ENCODE measurements around the gene CFAP43. TPM values are rescaled to one million over a fixed set of nuclear protein-coding genes. Genes with fewer than 3 reads are reported as not detected.
A peak's percentile ranks its signal among the peaks of the same experiment; 100 is the strongest.

CFAP43 gene
- total and polyA plus RNA-seq, 9 of the 15 experiments (the other 6 are each of a cell fraction or from before 2014, with no cell fraction given), result 0.07 to 0.86 (median 0.11) TPM; not detected in 1

GRCh38 chr10:104230490-104230889, 1.7 kb downstream of the CFAP43 start:
- POLR2A ChIA-PET, result interaction anchor here (0.6 kb wide), 2 partner anchors 180 to 322 kb away, joined by 3 read pairs; no protein-coding TSS in a partner anchor

GRCh38 chr10:104223304-104223703, 8.9 kb downstream of the CFAP43 start:
- Histone ChIP-seq H3K9me1 (ENCODE audit: control insufficient read depth, insufficient read depth, low read length) (no peaks in the 10 kb centered on the region), H3K4me2 (ENCODE audit: insufficient read depth, low read length) (no peak overlapping the region), H3K79me2 (ENCODE audit: control insufficient read depth, insufficient read depth, low read length) (no peaks in the 10 kb centered on the region), H4K20me1 (replicated peaks; ENCODE audit: control insufficient read depth, insufficient read depth, low read length) (no peaks in the 10 kb centered on the region), H3K9ac (ENCODE audit: insufficient read depth in 1 of 2, low read depth in 2 of 2, low read length in 2 of 2) (no peak overlapping the region), H3K27ac (ENCODE audit: extremely low read depth, low read depth, low read length) (no peak overlapping the region), H2AFZ (ENCODE audit: low read depth, low read length) (no peak overlapping the region), H3K4me1 (replicated peaks in 1 of 2; ENCODE audit: control insufficient read depth in 2 of 2, insufficient read depth in 2 of 2, low read length in 2 of 2) (no peaks in the 10 kb centered on the region), H3K9me3 (replicated peaks; ENCODE audit: control insufficient read depth, insufficient read depth, low read depth, low read length) (no peaks in the 10 kb centered on the region), H3K4me3 (no peak overlapping the region), H3K27me3 (ENCODE audit: control insufficient read depth in 2 of 2, insufficient read depth in 2 of 2, low read length in 2 of 2) (no peaks in the 10 kb centered on the region), H3K36me3 (ENCODE audit: control insufficient read depth, insufficient read depth, low read length) (no peaks in the 10 kb centered on the region)
- in situ Hi-C loops (cut with MboI), result no loop called here
- no peak for DNase-seq (ENCODE audit: extremely low read depth in 1 of 4, low spot score in 3 of 4)
- BruUV-seq (replicated peaks), result no TSS peak
- no peak for ATAC-seq
- CTCF ChIA-PET (ENCODE audit: low intra/inter-chr PET ratio), result no interaction called here
- FAIRE-seq, result no peak
- POLR2A ChIA-PET, result no interaction called here
- intact Hi-C loops (cut with micrococcal nuclease), result no loop called here
- TF ChIP-seq MCM5 (IDR thresholded peaks at IDR 0.05; ENCODE audit: low read depth), result no peak
- no peak for TF ChIP-seq TAF15 (IDR thresholded peaks at IDR 0.05; ENCODE audit: low read depth, low read length)
- TF ChIP-seq HMG20B (CRISPR knock-in tag; IDR thresholded peaks at IDR 0.05), result no peak
- TF ChIP-seq MYC (IDR thresholded peaks at IDR 0.05; ENCODE audit: low read depth, low read length), result no peak
- TF ChIP-seq MYC (CRISPR knock-in tag; IDR thresholded peaks at IDR 0.05; ENCODE audit: borderline replicate concordance, low read depth), result no peak
- no peak for TF ChIP-seq ZNF668 (CRISPR knock-in tag; IDR thresholded peaks at IDR 0.05)
- no peak for TF ChIP-seq THRA (IDR thresholded peaks at IDR 0.05)
- TF ChIP-seq E2F6 (IDR thresholded peaks at IDR 0.05; ENCODE audit: borderline replicate concordance in 1 of 2, extremely low read depth in 1 of 2, insufficient read depth in 1 of 2, insufficient read length in 1 of 2, low read depth in 1 of 2, low read length in 1 of 2, poor library complexity in 1 of 2, severe bottlenecking in 1 of 2), result no peak
- 0 out of 2 replicates have a peak, but pooled peaks have one; percentile 65 for TF ChIP-seq BCOR (IDR thresholded peaks at IDR 0.05)

More at GRCh38 chr10:104230490-104230889, 1.7 kb downstream of the CFAP43 start:
- Histone ChIP-seq H3K4me2 (ENCODE audit: insufficient read depth, low read length) (no peak overlapping the region), H4K20me1 (replicated peaks; ENCODE audit: control insufficient read depth, insufficient read depth, low read length) (no peaks in the 10 kb centered on the region), H3K9me1 (ENCODE audit: control insufficient read depth, insufficient read depth, low read length) (no peaks in the 10 kb centered on the region), H3K79me2 (ENCODE audit: control insufficient read depth, insufficient read depth, low read length) (no peaks in the 10 kb centered on the region), H3K27ac (ENCODE audit: extremely low read depth, low read depth, low read length) (no peak overlapping the region), H2AFZ (ENCODE audit: low read depth, low read length) (no peak overlapping the region), H3K9me3 (replicated peaks; ENCODE audit: control insufficient read depth, insufficient read depth, low read depth, low read length) (0 out of 2 replicates have a peak, but pooled peaks cover 3% of the 10 kb centered on the region), H3K27me3 (ENCODE audit: control insufficient read depth in 2 of 2, insufficient read depth in 2 of 2, low read length in 2 of 2) (no peaks in the 10 kb centered on the region), H3K4me1 (replicated peaks in 1 of 2; ENCODE audit: control insufficient read depth in 2 of 2, insufficient read depth in 2 of 2, low read length in 2 of 2) (peaks cover 0 to 11% of the 10 kb centered on the region in 2 experiments; a peak in 2 of 5 replicates), H3K36me3 (ENCODE audit: control insufficient read depth, insufficient read depth, low read length) (no peaks in the 10 kb centered on the region), H3K9ac (ENCODE audit: insufficient read depth in 1 of 2, low read depth in 2 of 2, low read length in 2 of 2) (no peak overlapping the region), H3K4me3 (no peak overlapping the region)
- intact Hi-C loops (cut with micrococcal nuclease) (no loop called here), in situ Hi-C loops (cut with MboI) (no loop called here)
- WGBS (ENCODE audit: insufficient coverage, low coverage, missing lambda C conversion rate), result 51% methylated on average over 4 of the region's 4 CpGs
- no peak for DNase-seq (ENCODE audit: extremely low read depth in 1 of 4, low spot score in 3 of 4)
- CTCF ChIA-PET (ENCODE audit: low intra/inter-chr PET ratio), result no interaction called here
- TF ChIP-seq ZNF398 (CRISPR knock-in tag; IDR thresholded peaks at IDR 0.05), result no peak
- peak; percentile 47 for TF ChIP-seq RFX1 (IDR thresholded peaks at IDR 0.05)
- ATAC-seq, result no peak
- FAIRE-seq, result no peak
- BruUV-seq (replicated peaks), result no TSS peak
